Skin of body (tissue), 2 donors: ENCODE results near the gene ATP1B4. TPM values are rescaled to one million over a fixed set of nuclear protein-coding genes. Genes with fewer than 3 reads are reported as not detected.

ENCODE experiments used
- DNase-seq: peaks from one replicate; lab custom pipeline; 2025; lab: John Stamatoyannopoulos, UW
- total RNA-seq: library from RNA; depleted of rRNA; stranded (reverse); fragments of >200 nt; gene quantifications from one replicate; pipeline ENCODE4 v1.2.3, GENCODE V29; 2014

ATP1B4 gene
- total RNA-seq, 1 donor from 2014 or later: 25.9 TPM

- no peak for DNase-seq
Measured at GRCh38 chrX:120372667-120373370, 10.9 kb downstream of the ATP1B4 start.

- no peak for DNase-seq
Measured at GRCh38 chrX:120377179-120377578, 15.3 kb downstream of the ATP1B4 start.

GRCh38 chrX:120377715-120378114 lies 15.8 kb downstream of the ATP1B4 start:
- DNase-seq: no peak

- no peak for DNase-seq
Measured at GRCh38 chrX:120378570-120378969, 16.7 kb downstream of the ATP1B4 start.

DNA sequence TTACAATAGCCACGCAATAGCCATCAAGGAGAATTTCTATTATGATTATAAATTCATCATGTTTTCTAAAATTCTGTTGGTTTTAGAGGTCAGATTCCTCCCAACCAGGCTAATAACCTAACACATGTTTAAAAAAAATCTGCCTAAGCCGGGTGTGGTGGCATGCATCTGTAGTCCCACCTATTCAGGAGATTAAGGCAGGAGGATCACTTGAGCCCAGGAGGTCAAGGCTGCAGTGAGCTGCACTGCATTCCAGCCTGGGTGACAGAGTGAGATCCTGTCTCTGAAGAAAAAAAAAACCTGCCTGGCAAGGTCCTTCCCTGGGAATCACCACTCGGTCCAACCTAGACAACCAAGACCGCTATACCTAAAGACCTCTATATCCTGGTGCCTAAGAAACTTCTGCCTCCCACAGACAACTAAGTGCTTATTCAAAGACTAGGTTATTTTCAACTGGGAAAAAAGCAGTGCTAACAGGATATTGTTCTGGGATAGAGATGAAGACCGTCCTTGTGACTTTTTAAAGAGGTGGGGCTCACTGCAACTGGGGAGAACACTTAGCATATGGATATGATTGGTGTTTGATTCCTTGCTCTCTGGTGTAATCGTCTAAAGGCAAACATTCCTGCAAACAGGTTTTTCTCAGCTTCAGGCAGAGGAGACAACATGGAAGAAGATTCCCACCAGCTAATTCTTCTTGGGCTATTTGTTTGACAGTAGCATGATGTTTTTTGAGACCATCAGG lies 18.2 kb downstream of the ATP1B4 start:
- DNase-seq: no peak

GRCh38 chrX:120380699-120381098 lies 18.8 kb downstream of the ATP1B4 start:
- no peak for DNase-seq

DNA sequence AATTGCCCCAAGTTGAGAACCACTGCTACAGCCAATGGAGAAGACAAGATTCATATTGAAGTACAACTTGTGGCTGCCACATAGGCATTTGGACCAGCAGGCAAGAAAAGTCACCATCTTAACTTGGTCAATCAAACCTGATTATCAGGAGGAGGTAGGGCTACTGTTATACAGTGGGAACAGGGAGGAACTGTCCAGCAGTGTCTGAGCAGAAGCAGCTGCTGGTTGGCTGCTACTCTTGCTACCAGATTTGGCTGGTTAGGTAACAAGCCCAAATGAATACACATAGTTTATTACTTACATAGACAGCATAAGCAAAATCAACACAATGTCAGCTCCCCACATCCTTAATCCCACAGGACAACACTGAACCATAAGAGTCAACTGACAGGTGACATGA lies 39.4 kb downstream of the ATP1B4 start:
- no peak for DNase-seq

GRCh38 chrX:120402369-120402768 lies 40.5 kb downstream of the ATP1B4 start:
- no peak for DNase-seq

- no peak for DNase-seq
Measured at GRCh38 chrX:120406638-120407037, 44.7 kb downstream of the ATP1B4 start.

- DNase-seq: no peak
Measured at GRCh38 chrX:120408168-120408567, 46.3 kb downstream of the ATP1B4 start.

DNA sequence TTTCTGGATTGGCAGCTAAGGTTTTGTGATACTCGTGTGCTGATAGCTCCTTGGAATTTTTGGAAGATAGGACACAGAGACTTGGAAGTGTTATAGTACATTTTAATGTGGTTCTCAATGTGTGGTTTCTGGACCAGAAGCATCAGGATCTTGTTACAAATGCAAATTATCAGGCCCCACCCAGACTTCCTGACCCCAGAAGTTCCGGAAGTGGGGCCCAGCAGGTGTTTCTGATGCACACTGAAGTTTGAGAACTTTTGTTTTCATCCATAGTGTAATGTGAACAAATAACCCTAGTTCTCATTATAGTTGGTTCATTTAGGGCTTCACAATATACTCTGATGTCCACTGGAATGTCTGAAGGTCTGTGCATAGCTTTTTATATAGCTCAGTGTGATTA lies 57.6 kb downstream of the ATP1B4 start:
- no peak for DNase-seq

- no peak for DNase-seq
Measured at GRCh38 chrX:120426599-120426998, 64.7 kb downstream of the ATP1B4 start.

- no peak for DNase-seq
Measured at GRCh38 chrX:120428309-120428708, 66.4 kb downstream of the ATP1B4 start.

GRCh38 chrX:120429776-120430540 lies 68.1 kb downstream of the ATP1B4 start:
- DNase-seq: no peak

Other genes starting within 250 kb of the ATP1B4 start
- not detected for gene RHOXF1, start 246.2 kb upstream of the ATP1B4 start, total RNA-seq
- gene RHOXF2, start 203.5 kb upstream of the ATP1B4 start, total RNA-seq: not detected
- 19.3 TPM for gene ZBTB33, start 111.3 kb upstream of the ATP1B4 start, total RNA-seq
- gene TMEM255A, start 50.6 kb upstream of the ATP1B4 start, total RNA-seq: 0.69 TPM
- gene LAMP2, start 107.2 kb downstream of the ATP1B4 start, total RNA-seq: 102 TPM
- gene CUL4B, start 198.9 kb downstream of the ATP1B4 start, total RNA-seq: 39.0 TPM
- gene MCTS1, start 242.0 kb downstream of the ATP1B4 start, total RNA-seq: 28.7 TPM